ENCODE measurements around the gene CTIF.

CTIF gene

DNA sequence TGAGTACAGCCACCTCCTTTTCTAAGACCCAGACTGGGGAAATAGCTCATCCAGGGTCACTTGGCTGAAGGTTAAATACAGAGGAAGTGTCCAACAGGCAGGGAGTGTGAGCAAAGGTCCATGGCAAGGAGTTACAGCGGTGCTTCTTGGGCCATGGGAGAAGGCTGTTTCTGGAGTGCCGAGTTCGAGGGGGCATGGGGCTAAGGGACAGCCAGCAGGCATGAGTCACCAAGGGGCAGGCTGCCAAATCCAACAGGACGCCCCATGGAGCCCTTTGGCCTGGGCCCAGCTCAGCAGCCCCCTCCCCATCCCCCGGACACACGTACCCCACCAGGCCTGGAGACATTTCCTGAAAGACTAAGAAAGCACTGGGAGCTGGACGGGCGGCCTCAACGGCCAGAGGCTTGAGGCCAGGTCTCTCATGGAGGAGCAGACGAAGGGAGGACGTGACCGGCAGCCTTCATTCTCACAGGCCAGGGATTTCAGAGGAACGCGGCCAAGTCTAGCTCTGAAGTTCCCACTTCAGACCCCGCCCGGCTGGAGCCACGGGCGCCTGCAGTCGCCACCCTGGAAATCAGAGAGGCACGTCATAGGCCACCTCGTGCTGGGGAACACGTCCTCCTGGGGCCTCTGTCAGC, 251.5 kb downstream of the CTIF start:
- no peak for DNase-seq
- H3K27me3 ChIP-seq = no peaks in the 10 kb centered on the region
- H3K36me3 ChIP-seq = no peaks in the 10 kb centered on the region
- H3K4me1 ChIP-seq = 0 out of 2 replicates have a peak, but pooled peaks cover 3% of the 10 kb centered on the region
- no peak overlapping the region for H3K4me3 ChIP-seq (ENCODE audit: low read depth, low read length)
- H3K9me3 ChIP-seq = no peaks in the 10 kb centered on the region
- TF ChIP-seq, protein P1, sequence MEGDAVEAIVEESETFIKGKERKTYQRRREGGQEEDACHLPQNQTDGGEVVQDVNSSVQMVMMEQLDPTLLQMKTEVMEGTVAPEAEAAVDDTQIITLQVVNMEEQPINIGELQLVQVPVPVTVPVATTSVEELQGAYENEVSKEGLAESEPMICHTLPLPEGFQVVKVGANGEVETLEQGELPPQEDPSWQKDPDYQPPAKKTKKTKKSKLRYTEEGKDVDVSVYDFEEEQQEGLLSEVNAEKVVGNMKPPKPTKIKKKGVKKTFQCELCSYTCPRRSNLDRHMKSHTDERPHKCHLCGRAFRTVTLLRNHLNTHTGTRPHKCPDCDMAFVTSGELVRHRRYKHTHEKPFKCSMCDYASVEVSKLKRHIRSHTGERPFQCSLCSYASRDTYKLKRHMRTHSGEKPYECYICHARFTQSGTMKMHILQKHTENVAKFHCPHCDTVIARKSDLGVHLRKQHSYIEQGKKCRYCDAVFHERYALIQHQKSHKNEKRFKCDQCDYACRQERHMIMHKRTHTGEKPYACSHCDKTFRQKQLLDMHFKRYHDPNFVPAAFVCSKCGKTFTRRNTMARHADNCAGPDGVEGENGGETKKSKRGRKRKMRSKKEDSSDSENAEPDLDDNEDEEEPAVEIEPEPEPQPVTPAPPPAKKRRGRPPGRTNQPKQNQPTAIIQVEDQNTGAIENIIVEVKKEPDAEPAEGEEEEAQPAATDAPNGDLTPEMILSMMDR (IDR thresholded peaks at IDR 0.05; ENCODE audit: low read depth, low read length) = no peak

DNA sequence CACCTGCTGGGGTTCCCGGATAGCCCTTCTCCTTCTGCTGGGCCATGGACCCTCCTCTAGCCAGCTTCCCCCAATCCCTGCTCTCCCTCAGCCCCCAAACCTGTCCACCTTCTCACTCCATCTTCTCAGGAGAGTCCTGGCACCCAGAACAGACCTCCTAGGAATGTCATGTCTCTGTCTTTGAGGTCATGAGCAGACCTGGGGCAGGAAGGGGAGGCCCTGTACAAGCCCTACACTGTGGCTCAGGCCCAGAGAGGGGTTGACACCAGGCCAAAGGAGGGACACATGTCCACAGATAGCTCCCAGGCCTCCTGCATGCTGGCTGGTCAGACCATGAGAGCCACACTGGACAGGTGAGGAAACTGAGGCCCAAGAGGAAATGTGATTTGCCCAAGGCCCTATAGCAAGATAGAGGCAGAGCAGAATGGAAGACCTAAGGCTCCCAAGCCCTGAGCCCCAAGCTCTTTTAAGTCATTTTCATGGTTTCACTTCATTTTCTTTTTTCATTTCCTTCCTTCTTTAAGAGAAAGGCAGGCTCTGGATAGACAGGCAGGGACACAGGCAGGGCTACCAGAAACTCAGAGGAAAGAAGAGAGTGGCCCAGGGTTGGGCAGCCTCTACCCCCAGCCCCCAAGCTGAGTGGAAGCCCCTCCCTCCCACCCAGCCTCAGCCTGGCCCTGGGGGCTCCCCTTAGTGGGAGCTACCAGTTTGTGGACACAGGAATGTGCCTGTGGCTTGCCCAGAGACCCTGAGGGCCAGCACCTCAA, 252.2 kb downstream of the CTIF start:
- no peak for DNase-seq
- H3K4me1 ChIP-seq = 0 out of 2 replicates have a peak, but pooled peaks cover 3% of the 10 kb centered on the region
- no peaks in the 10 kb centered on the region for H3K27me3 ChIP-seq
- no peaks in the 10 kb centered on the region for H3K9me3 ChIP-seq
- H3K36me3 ChIP-seq = no peaks in the 10 kb centered on the region
- no peak overlapping the region for H3K4me3 ChIP-seq (ENCODE audit: low read depth, low read length)
- TF ChIP-seq, protein P1 (IDR thresholded peaks at IDR 0.05; ENCODE audit: low read depth, low read length) = no peak

DNA sequence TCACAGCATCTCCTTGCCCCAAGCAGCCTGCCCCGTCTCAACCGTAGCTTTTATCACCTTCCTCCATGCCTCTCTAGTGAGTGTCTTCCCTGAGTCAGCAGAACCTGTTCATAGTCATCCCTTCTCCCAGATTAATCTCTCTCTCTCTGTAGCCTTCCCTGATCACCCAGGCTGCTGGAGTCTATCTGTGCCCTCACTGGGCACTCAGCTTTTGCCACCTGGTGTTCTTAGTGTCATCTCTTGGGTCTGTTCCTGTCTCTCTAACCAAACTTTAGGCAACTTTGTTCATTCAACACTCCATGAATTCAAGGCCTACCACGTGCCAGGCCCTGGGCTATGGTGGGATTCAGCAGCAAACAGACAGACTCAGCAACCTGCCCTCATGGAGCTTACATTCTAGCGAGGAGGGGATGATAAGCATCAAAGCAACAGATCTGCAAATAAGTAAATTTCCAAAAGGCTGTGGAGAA, 252.8 kb downstream of the CTIF start:
- TF ChIP-seq, protein P1 (IDR thresholded peaks at IDR 0.05; ENCODE audit: low read depth, low read length) = no peak
- no peak overlapping the region for H3K4me3 ChIP-seq (ENCODE audit: low read depth, low read length)
- H3K27me3 ChIP-seq = no peaks in the 10 kb centered on the region
- no peak for DNase-seq
- H3K4me1 ChIP-seq = 0 out of 2 replicates have a peak, but pooled peaks cover 3% of the 10 kb centered on the region
- no peaks in the 10 kb centered on the region for H3K36me3 ChIP-seq
- no peaks in the 10 kb centered on the region for H3K9me3 ChIP-seq

DNA sequence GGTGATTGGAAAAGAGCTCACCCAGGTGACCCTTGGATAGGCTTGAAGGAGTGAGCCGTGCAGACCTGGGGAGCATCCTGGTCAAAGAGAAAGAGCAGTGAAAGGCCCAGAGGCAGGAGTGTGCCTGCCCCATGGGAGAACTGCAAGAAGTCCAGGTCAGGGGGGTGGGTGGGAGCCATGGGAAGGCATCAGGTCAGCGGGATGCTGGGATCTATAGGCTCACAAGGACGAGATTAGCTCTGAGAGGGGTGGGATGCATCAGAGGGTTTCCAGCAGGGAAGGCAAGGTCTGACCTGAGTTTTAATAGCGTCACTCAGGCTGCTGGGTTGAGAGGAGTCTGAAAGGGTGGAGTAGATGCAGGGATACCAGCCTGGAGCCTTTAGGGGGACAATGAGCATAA, 253.3 kb downstream of the CTIF start:
- Histone ChIP-seq H3K4me3 (ENCODE audit: low read depth, low read length) (no peak overlapping the region), H3K9me3 (no peaks in the 10 kb centered on the region), H3K27me3 (no peaks in the 10 kb centered on the region), H3K4me1 (0 out of 2 replicates have a peak, but pooled peaks cover 3% of the 10 kb centered on the region), H3K36me3 (no peaks in the 10 kb centered on the region)
- TF ChIP-seq, protein P1 (IDR thresholded peaks at IDR 0.05; ENCODE audit: low read depth, low read length) = no peak
- no peak for DNase-seq

DNA sequence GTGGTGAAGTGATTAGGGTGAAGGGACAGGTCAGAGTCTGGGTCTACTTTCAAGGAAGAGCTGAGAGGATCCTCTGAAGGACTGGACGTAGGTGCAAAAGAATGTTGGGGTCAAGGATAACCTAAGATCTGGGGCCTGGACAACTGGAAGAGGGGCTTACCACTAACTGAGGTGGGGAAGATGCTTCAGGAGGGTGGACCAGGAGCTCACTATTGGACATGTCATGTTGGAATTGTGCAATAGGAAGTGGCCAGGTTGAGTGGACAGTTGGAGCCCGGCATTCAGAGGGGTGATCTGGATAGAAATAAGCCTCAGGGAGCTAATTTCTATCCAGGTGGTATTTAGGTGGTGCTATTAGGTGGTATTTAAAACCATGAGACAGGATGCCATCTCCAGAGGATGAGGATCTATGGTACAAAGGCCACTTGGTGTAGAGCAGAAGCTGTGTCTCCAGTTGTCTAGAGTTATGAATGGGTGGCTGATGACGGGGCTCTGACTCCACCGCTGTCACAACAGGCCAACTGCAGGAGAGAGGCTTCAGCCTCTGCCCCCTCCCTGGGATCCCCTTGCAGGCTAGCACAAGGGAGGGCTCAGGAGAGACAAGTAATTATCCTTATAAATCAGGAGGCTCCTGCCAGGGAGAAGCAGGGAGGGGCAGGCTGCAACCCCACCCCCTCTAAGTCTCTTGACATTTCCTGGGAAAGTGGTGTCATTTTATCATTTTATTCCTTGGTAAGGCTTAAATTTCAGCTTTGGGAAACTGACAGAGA, 254.0 kb downstream of the CTIF start:
- TF ChIP-seq, protein P1 (IDR thresholded peaks at IDR 0.05; ENCODE audit: low read depth, low read length) = no peak
- H3K4me1 ChIP-seq = no peaks in the 10 kb centered on the region; the same call in 1 of the 2 replicates
- H3K4me3 ChIP-seq (ENCODE audit: low read depth, low read length) = no peak overlapping the region
- H3K27me3 ChIP-seq = no peaks in the 10 kb centered on the region
- no peaks in the 10 kb centered on the region for H3K36me3 ChIP-seq
- DNase-seq = no peak
- no peaks in the 10 kb centered on the region for H3K9me3 ChIP-seq

Measured in BE2C (cell line).